ENCODE results near the gene SRSF3.

- TF ChIP-seq ELF4 (IDR thresholded peaks at IDR 0.05), result no peak
- no peak for TF ChIP-seq TARDBP (IDR thresholded peaks at IDR 0.05)
- TF ChIP-seq SP1 (IDR thresholded peaks at IDR 0.05), result no peak
- no peak for TF ChIP-seq FOXA1 (IDR thresholded peaks at IDR 0.05)
- TF ChIP-seq ARNT (IDR thresholded peaks at IDR 0.05), result no peak
- TF ChIP-seq LEF1 (IDR thresholded peaks at IDR 0.05; ENCODE audit: borderline replicate concordance), result no peak
- TF ChIP-seq, protein P1, sequence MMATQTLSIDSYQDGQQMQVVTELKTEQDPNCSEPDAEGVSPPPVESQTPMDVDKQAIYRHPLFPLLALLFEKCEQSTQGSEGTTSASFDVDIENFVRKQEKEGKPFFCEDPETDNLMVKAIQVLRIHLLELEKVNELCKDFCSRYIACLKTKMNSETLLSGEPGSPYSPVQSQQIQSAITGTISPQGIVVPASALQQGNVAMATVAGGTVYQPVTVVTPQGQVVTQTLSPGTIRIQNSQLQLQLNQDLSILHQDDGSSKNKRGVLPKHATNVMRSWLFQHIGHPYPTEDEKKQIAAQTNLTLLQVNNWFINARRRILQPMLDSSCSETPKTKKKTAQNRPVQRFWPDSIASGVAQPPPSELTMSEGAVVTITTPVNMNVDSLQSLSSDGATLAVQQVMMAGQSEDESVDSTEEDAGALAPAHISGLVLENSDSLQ (IDR thresholded peaks at IDR 0.05), result no peak
- TF ChIP-seq FOXM1 (IDR thresholded peaks at IDR 0.05; ENCODE audit: borderline replicate concordance), result no peak
- no peak for TF ChIP-seq CTBP1 (IDR thresholded peaks at IDR 0.05; ENCODE audit: borderline replicate concordance)
- TF ChIP-seq BHLHE40 (IDR thresholded peaks at IDR 0.05; ENCODE audit: borderline replicate concordance), result no peak
- TF ChIP-seq SUZ12 (IDR thresholded peaks at IDR 0.05), result no peak
Observed at GRCh38 chr6:36586606-36587005, 7.6 kb upstream of the SRSF3 start.
